Left ventricle myocardium superior (tissue), 1 donor: ENCODE data around the gene TRPV6. TPM values are rescaled to one million over a fixed set of nuclear protein-coding genes. Genes with fewer than 3 reads are reported as not detected.

ENCODE experiments used
- ATAC-seq: fragments of 200-7000 bp; cut with Tn5 transposase; one replicate; pipeline ENCODE4 v1.9.1; 2020; ENCODE audit warnings: mild to moderate bottlenecking, moderate library complexity
- DNase-seq: peaks from one replicate; pipeline ENCODE4 v3.0.0-alpha.2; 2020
- intact Hi-C: fragments of 100-400 bp; cut with micrococcal nuclease; formaldehyde crosslinking; loops from one replicate; pipeline ENCODE4 v1.11.0; 2022
- long read RNA-seq: library from polyadenylated mRNA; unstranded; transcript quantifications from one replicate; pipeline ENCODE4 v2.0.0, GENCODE V29; 2021
- total RNA-seq: library from RNA; stranded (reverse); fragmentation: NEBNext Ultra II Directional; extraction: Animal tissue kit (Norgen Biotek cat#: 25700); gene quantifications from one replicate; pipeline ENCODE4 v1.2.1, GENCODE V29; 2021
- donor health status: DM: no; HTN: yes; CAD: no; lungs with severe emphysema.

The TRPV6 gene
- 0.05 TPM for total RNA-seq
- long read RNA-seq, result 0 reads

GRCh38 chr7:142885311-142886230 lies at the start of gene TRPV6:
Gene TRPV6 (minus strand): TSS chr7:142885745.
- ATAC-seq (peak; percentile 24), DNase-seq (no peak)
- intact Hi-C loops, result no loop called here

- no peak for ATAC-seq
- intact Hi-C loops, result no loop called here
- DNase-seq, result no peak
Observed at GRCh38 chr7:142934056-142934455, 48.5 kb upstream of the TRPV6 start.

GRCh38 chr7:142933624-142934023 lies 48.1 kb upstream of the TRPV6 start, which contains the start of gene TRPV5:
Gene TRPV5 (minus strand): TSS chr7:142933746. CDS start chr7:142933459, 287 bp downstream.
- no peak for DNase-seq

GRCh38 chr7:142933092-142933475 lies 47.5 kb upstream of the TRPV6 start:
- ATAC-seq (no peak), DNase-seq (no peak)
- intact Hi-C loops, result no loop called here

More at GRCh38 chr7:142933624-142934023, 48.1 kb upstream of the TRPV6 start, which contains the start of gene TRPV5:
- no peak for ATAC-seq
- intact Hi-C loops, result no loop called here

GRCh38 chr7:142932386-142933091 lies 47.0 kb upstream of the TRPV6 start:
- intact Hi-C loops, result no loop called here
- no peak for ATAC-seq
- DNase-seq, result no peak

GRCh38 chr7:142930126-142930730 lies 44.7 kb upstream of the TRPV6 start:
- intact Hi-C loops, result no loop called here
- ATAC-seq (no peak), DNase-seq (no peak)

GRCh38 chr7:142927949-142928348 lies 42.4 kb upstream of the TRPV6 start:
- no peak for DNase-seq
- ATAC-seq, result no peak
- intact Hi-C loops, result no loop called here

- DNase-seq (no peak), ATAC-seq (peak; percentile 61)
- intact Hi-C loops, result no loop called here
Observed at GRCh38 chr7:142927085-142927745, 41.7 kb upstream of the TRPV6 start.

- DNase-seq (no peak), ATAC-seq (no peak)
- intact Hi-C loops, result no loop called here
Observed at GRCh38 chr7:142925413-142925812, 39.9 kb upstream of the TRPV6 start.

- intact Hi-C loops, result no loop called here
- ATAC-seq (no peak), DNase-seq (no peak)
Observed at GRCh38 chr7:142923391-142923790, 37.8 kb upstream of the TRPV6 start.

- DNase-seq (no peak), ATAC-seq (no peak)
- intact Hi-C loops, result no loop called here
Observed at GRCh38 chr7:142919656-142920055, 34.1 kb upstream of the TRPV6 start.

- DNase-seq (no peak), ATAC-seq (no peak)
- intact Hi-C loops, result no loop called here
Observed at GRCh38 chr7:142918901-142919300, 33.4 kb upstream of the TRPV6 start.

- no peak for ATAC-seq
- intact Hi-C loops, result no loop called here
Observed at GRCh38 chr7:142917447-142917846, 31.9 kb upstream of the TRPV6 start.

GRCh38 chr7:142916508-142916907 lies 31.0 kb upstream of the TRPV6 start:
- intact Hi-C loops, result no loop called here
- ATAC-seq (no peak), DNase-seq (no peak)

More at GRCh38 chr7:142917447-142917846, 31.9 kb upstream of the TRPV6 start:
- no peak for DNase-seq

- no peak for ATAC-seq
- no peak for DNase-seq
- intact Hi-C loops, result no loop called here
Observed at GRCh38 chr7:142915315-142915714, 29.8 kb upstream of the TRPV6 start.

GRCh38 chr7:142914121-142914520 lies 28.6 kb upstream of the TRPV6 start:
- ATAC-seq (no peak), DNase-seq (no peak)
- intact Hi-C loops, result no loop called here

GRCh38 chr7:142913566-142913965 lies 28.0 kb upstream of the TRPV6 start:
- ATAC-seq, result no peak
- intact Hi-C loops, result no loop called here
- no peak for DNase-seq

GRCh38 chr7:142913051-142913450 lies 27.5 kb upstream of the TRPV6 start:
- DNase-seq (no peak), ATAC-seq (no peak)
- intact Hi-C loops, result no loop called here

GRCh38 chr7:142910481-142910880 lies 24.9 kb upstream of the TRPV6 start:
- DNase-seq, result no peak
- ATAC-seq, result no peak
- intact Hi-C loops, result no loop called here
